Erythroblast (primary cell): ENCODE measurements around the gene IRF5.

Experiments used
- GATA1 ChIP-seq: IDR thresholded peaks from 2 replicates; pipeline ENCODE4 v1.6.1; 2011; ENCODE audit warnings: low read depth, mild to moderate bottlenecking, control low read depth, low read length, moderate library complexity
- POLR2A ChIP-seq: IDR thresholded peaks from 2 replicates; pipeline ENCODE4 v1.6.1; 2011; ENCODE audit warnings: mild to moderate bottlenecking, low read length

GRCh38 chr7:128934361-128935341 is 3.1 kb upstream of the IRF5 start:
- TF ChIP-seq POLR2A, result no peak
- no peak for TF ChIP-seq GATA1
